ENCODE measurements around the gene ART1.

ART1 gene

GRCh38 chr11:3616721-3617460, 28.0 kb upstream of the ART1 start:
- Histone ChIP-seq H3K4me1 (ENCODE audit: control insufficient read depth, insufficient read depth, low read length) (no peaks in the 10 kb centered on the region), H3K27ac (ENCODE audit: low read depth, low read length) (no peak overlapping the region), H3K27me3 (ENCODE audit: control insufficient read depth, insufficient read depth, low read length) (no peaks in the 10 kb centered on the region), H3K36me3 (ENCODE audit: control insufficient read depth, insufficient read depth, low read length) (no peaks in the 10 kb centered on the region), H3K4me3 (ENCODE audit: low read length) (no peak overlapping the region), H3K9ac (ENCODE audit: low read length) (no peak overlapping the region)

DNA sequence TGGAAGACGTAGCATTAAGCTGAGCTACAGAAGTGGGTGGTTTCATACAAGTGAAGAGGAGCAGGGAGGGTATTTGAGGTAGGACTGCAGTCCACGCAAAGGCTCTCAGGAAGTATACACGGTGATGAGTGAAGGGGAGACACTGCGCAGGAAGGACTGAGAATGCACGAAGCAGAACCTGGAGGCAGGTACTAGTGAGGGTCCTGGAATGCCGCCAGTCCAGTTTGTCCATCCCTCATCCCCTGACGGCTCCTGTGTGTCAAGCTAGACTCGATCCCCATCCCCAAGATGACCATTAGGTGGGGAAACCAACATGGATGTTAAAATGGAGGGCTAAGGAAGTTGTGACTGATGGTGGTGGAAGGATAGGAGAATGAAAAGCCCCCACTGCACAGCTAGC, 26.9 kb upstream of the ART1 start:
- H3K4me1 ChIP-seq (ENCODE audit: control insufficient read depth, insufficient read depth, low read length): no peaks in the 10 kb centered on the region
- H3K27ac ChIP-seq (ENCODE audit: low read depth, low read length): no peak overlapping the region
- H3K36me3 ChIP-seq (ENCODE audit: control insufficient read depth, insufficient read depth, low read length): no peaks in the 10 kb centered on the region
- H3K27me3 ChIP-seq (ENCODE audit: control insufficient read depth, insufficient read depth, low read length): no peaks in the 10 kb centered on the region
- H3K4me3 ChIP-seq (ENCODE audit: low read length): no peak overlapping the region
- H3K9ac ChIP-seq (ENCODE audit: low read length): no peak overlapping the region

GRCh38 chr11:3622521-3622920, 22.4 kb upstream of the ART1 start:
- no peaks in the 10 kb centered on the region for H3K36me3 ChIP-seq (ENCODE audit: control insufficient read depth, insufficient read depth, low read length)
- H3K9ac ChIP-seq (ENCODE audit: low read length): no peak overlapping the region
- H3K4me1 ChIP-seq (ENCODE audit: control insufficient read depth, insufficient read depth, low read length): no peaks in the 10 kb centered on the region
- no peak overlapping the region for H3K27ac ChIP-seq (ENCODE audit: low read depth, low read length)
- no peak overlapping the region for H3K4me3 ChIP-seq (ENCODE audit: low read length)
- no peaks in the 10 kb centered on the region for H3K27me3 ChIP-seq (ENCODE audit: control insufficient read depth, insufficient read depth, low read length)

DNA sequence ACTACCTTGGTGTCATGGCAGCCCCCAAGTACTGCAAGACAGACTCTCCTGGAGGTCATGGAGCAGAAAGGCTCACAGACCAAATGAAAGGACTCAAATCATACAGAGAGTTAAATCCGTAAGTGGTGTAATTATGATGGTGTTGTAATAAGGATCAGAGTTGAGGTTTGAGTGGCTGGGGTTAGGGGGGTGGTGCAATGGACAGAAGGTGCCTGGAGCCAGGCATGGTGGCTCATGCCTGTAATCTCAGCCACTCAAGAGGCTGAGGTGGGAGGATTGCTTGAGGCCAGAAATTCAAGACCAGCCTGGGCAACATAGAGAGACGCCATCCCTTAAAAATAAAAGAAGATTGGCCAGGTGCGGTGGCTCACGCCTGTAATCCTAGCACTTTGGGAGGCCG, 21.8 kb upstream of the ART1 start:
- Histone ChIP-seq H3K9ac (ENCODE audit: low read length) (no peak overlapping the region), H3K4me3 (ENCODE audit: low read length) (no peak overlapping the region), H3K4me1 (ENCODE audit: control insufficient read depth, insufficient read depth, low read length) (no peaks in the 10 kb centered on the region), H3K27ac (ENCODE audit: low read depth, low read length) (no peak overlapping the region), H3K36me3 (ENCODE audit: control insufficient read depth, insufficient read depth, low read length) (no peaks in the 10 kb centered on the region), H3K27me3 (ENCODE audit: control insufficient read depth, insufficient read depth, low read length) (no peaks in the 10 kb centered on the region)

DNA sequence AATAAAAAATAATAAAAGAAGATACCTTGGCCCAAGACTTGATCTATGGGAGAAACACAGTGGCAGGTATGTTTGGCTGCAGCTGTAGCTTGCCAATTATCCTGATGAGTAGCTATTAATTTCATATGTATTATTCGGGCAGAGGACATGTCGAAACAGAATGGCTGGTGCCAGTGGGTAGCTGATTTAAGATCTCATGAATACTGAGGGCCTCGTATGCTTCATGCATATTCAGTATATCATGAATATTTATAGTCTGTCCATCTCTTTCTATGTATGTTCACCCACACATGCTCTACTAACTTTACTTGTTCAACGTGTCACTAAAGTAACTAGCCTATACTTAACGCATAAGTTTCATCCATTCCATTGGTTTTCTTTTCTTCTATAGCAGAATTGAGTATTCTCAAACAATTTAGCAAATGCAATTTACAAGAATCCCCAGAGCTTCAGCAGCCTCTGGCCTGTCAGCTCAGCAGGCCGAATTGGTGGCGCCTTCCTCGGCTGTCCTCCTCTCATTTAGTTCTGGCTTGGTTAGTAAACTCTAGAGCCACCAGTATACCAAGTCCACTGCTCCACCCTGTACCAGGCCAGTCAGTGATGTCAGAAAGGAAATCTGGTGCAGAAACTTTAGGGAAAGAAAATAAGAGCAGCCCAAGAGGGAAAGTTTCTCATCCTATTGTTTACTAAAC, 21.0 kb upstream of the ART1 start:
- no peaks in the 10 kb centered on the region for H3K27me3 ChIP-seq (ENCODE audit: control insufficient read depth, insufficient read depth, low read length)
- no peaks in the 10 kb centered on the region for H3K36me3 ChIP-seq (ENCODE audit: control insufficient read depth, insufficient read depth, low read length)
- no peaks in the 10 kb centered on the region for H3K4me1 ChIP-seq (ENCODE audit: control insufficient read depth, insufficient read depth, low read length)
- no peak overlapping the region for H3K9ac ChIP-seq (ENCODE audit: low read length)
- no peak overlapping the region for H3K27ac ChIP-seq (ENCODE audit: low read depth, low read length)
- no peak overlapping the region for H3K4me3 ChIP-seq (ENCODE audit: low read length)

- Histone ChIP-seq H3K36me3 (ENCODE audit: control insufficient read depth, insufficient read depth, low read length) (no peaks in the 10 kb centered on the region), H3K27me3 (ENCODE audit: control insufficient read depth, insufficient read depth, low read length) (no peaks in the 10 kb centered on the region), H3K9ac (ENCODE audit: low read length) (no peak overlapping the region), H3K27ac (ENCODE audit: low read depth, low read length) (no peak overlapping the region), H3K4me1 (ENCODE audit: control insufficient read depth, insufficient read depth, low read length) (no peaks in the 10 kb centered on the region), H3K4me3 (ENCODE audit: low read length) (no peak overlapping the region)
Observed at GRCh38 chr11:3626250-3626960, 18.5 kb upstream of the ART1 start.

GRCh38 chr11:3627291-3627690, 17.6 kb upstream of the ART1 start:
- Histone ChIP-seq H3K27me3 (ENCODE audit: control insufficient read depth, insufficient read depth, low read length) (no peaks in the 10 kb centered on the region), H3K36me3 (ENCODE audit: control insufficient read depth, insufficient read depth, low read length) (no peaks in the 10 kb centered on the region), H3K27ac (ENCODE audit: low read depth, low read length) (no peak overlapping the region), H3K4me3 (ENCODE audit: low read length) (no peak overlapping the region), H3K4me1 (ENCODE audit: control insufficient read depth, insufficient read depth, low read length) (no peaks in the 10 kb centered on the region), H3K9ac (ENCODE audit: low read length) (no peak overlapping the region)

DNA sequence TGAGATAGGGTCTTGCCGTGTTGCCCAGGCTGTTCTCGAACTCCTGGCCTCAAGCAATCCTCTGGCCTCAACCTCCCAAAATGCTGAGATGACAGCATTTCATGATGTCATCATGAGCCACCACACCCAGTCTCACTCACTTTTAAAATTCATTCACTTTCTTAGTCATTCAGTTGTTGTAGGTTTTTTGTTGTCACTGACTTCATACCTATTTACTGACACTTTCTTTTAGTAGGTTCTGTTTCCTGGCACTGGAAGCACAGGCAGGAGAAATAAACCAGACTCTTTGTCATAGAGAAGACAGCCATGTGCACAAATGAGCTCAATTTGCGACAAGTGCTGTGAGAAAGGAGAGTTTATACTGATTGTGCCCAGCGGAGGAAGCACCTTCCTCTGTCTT, 13.6 kb upstream of the ART1 start:
- Histone ChIP-seq H3K27me3 (ENCODE audit: control insufficient read depth, insufficient read depth, low read length) (no peaks in the 10 kb centered on the region), H3K27ac (ENCODE audit: low read depth, low read length) (no peak overlapping the region), H3K9ac (ENCODE audit: low read length) (no peak overlapping the region), H3K36me3 (ENCODE audit: control insufficient read depth, insufficient read depth, low read length) (no peaks in the 10 kb centered on the region), H3K4me3 (ENCODE audit: low read length) (no peak overlapping the region), H3K4me1 (ENCODE audit: control insufficient read depth, insufficient read depth, low read length) (no peaks in the 10 kb centered on the region)

DNA sequence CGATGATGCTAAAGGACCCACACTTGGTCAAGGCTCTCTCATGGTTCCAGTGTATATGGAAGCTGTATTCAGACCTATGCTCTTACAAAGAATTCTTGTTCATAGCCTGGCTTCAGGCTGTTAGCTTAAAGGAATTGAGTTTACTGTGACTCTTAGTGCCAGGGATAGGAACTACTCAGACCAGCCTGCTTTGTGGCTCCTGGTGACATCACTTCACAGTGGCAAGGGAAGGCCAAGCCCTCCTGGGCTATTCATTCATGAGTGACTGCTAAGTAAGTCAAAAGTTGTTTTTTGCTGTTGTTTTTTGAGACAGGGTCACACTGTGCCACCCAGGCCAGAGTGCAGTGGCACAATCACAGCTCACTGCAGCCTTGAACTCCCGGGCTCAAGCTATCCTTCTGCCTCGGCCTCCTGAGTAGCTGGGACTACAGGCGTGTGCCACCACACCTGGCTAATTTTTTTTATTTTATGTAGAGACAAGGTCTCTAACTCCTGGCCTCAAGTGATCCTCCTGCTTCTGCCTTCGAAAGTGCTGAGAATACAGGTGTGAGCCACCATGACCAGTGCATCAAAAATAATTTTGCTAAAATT, 12.8 kb upstream of the ART1 start:
- Histone ChIP-seq H3K4me3 (ENCODE audit: low read length) (no peak overlapping the region), H3K27me3 (ENCODE audit: control insufficient read depth, insufficient read depth, low read length) (no peaks in the 10 kb centered on the region), H3K4me1 (ENCODE audit: control insufficient read depth, insufficient read depth, low read length) (no peaks in the 10 kb centered on the region), H3K9ac (ENCODE audit: low read length) (no peak overlapping the region), H3K36me3 (ENCODE audit: control insufficient read depth, insufficient read depth, low read length) (no peaks in the 10 kb centered on the region), H3K27ac (ENCODE audit: low read depth, low read length) (no peak overlapping the region)

DNA sequence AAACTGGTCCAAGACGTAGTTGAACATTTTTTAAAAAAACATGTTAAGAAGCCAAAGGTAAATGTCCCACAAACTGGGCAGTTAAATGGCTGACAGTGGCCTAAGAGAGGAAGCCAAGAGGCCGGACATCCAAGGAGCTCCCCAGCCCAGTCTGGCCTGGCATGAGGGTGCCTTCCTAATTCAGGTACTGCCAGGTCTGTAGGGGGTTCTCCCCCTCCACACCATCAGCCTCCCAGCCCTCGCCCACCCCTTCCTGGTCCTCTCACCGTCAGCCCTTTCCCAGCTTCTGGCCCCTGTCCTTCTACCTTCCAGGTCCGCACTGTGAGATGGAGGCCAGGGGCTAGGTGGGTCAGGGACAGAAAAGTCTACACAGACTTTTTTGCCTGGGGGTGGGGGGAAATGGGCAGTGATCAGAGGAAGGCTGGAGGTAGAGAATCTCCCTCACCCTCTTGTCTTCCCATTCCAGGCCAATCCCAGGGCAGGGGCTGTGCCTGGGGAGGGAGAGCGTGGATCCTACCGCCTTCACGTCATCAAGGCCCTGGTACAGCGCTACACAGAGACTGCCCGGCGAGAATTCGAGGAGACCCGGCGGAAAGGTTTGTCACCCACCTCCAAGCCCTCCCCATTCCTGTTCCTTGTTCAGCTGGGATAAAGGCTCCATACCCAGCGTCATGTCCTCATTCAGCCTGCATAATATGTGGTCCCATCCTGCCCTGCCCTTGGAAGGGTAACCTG, 9.1 kb upstream of the ART1 start:
- no peaks in the 10 kb centered on the region for H3K36me3 ChIP-seq (ENCODE audit: control insufficient read depth, insufficient read depth, low read length)
- H3K27me3 ChIP-seq (ENCODE audit: control insufficient read depth, insufficient read depth, low read length): no peaks in the 10 kb centered on the region
- H3K4me1 ChIP-seq (ENCODE audit: control insufficient read depth, insufficient read depth, low read length): no peaks in the 10 kb centered on the region
- no peak overlapping the region for H3K9ac ChIP-seq (ENCODE audit: low read length)
- no peak overlapping the region for H3K27ac ChIP-seq (ENCODE audit: low read depth, low read length)
- H3K4me3 ChIP-seq (ENCODE audit: low read length): no peak overlapping the region

GRCh38 chr11:3637201-3637600, 7.7 kb upstream of the ART1 start:
- H3K4me3 ChIP-seq (ENCODE audit: low read length): no peak overlapping the region
- H3K27ac ChIP-seq (ENCODE audit: low read depth, low read length): no peak overlapping the region
- H3K27me3 ChIP-seq (ENCODE audit: control insufficient read depth, insufficient read depth, low read length): no peaks in the 10 kb centered on the region
- no peak overlapping the region for H3K9ac ChIP-seq (ENCODE audit: low read length)
- H3K36me3 ChIP-seq (ENCODE audit: control insufficient read depth, insufficient read depth, low read length): no peaks in the 10 kb centered on the region
- H3K4me1 ChIP-seq (ENCODE audit: control insufficient read depth, insufficient read depth, low read length): no peaks in the 10 kb centered on the region

- Histone ChIP-seq H3K4me3 (ENCODE audit: low read length) (no peak overlapping the region), H3K27me3 (ENCODE audit: control insufficient read depth, insufficient read depth, low read length) (peaks cover 2% of the 10 kb centered on the region), H3K27ac (ENCODE audit: low read depth, low read length) (no peak overlapping the region), H3K9ac (ENCODE audit: low read length) (no peak overlapping the region), H3K36me3 (ENCODE audit: control insufficient read depth, insufficient read depth, low read length) (no peaks in the 10 kb centered on the region), H3K4me1 (ENCODE audit: control insufficient read depth, insufficient read depth, low read length) (no peaks in the 10 kb centered on the region)
Observed at GRCh38 chr11:3638513-3638912, 6.4 kb upstream of the ART1 start.
